ENCODE measurements around the gene AMY2B.

GRCh38 chr1:103525607-103526507 is 45.5 kb upstream of the AMY2B start, which contains the start of gene RNPC3:
- no peak for TF ChIP-seq CTCF (IDR thresholded peaks at IDR 0.05; ENCODE audit: insufficient read depth, low read length, poor library complexity, severe bottlenecking)
- TF ChIP-seq EZH2phosphoT487 (conservative IDR thresholded peaks at IDR 0.05; ENCODE audit: low read length): no peak

Measured in SU-DHL-6 (cell line).